Stimulated activated naive CD4-positive, alpha-beta T cell treated with Interleukin-2 at 50 U/mL for 16 hours (primary cell): ENCODE measurements around the gene RNASE9.
"Not testable (repeated sequence)": the region's sequence is repeated elsewhere in the genome, so short reads cannot be mapped to it uniquely, and the experiment has no call there.

Experiments used
- DNase-seq: peaks from one replicate; lab custom pipeline; 2025; lab: John Stamatoyannopoulos, UW

The RNASE9 gene

GRCh38 chr14:20515846-20516245 lies 45.0 kb downstream of the RNASE9 start:
- no peak for DNase-seq

DNA sequence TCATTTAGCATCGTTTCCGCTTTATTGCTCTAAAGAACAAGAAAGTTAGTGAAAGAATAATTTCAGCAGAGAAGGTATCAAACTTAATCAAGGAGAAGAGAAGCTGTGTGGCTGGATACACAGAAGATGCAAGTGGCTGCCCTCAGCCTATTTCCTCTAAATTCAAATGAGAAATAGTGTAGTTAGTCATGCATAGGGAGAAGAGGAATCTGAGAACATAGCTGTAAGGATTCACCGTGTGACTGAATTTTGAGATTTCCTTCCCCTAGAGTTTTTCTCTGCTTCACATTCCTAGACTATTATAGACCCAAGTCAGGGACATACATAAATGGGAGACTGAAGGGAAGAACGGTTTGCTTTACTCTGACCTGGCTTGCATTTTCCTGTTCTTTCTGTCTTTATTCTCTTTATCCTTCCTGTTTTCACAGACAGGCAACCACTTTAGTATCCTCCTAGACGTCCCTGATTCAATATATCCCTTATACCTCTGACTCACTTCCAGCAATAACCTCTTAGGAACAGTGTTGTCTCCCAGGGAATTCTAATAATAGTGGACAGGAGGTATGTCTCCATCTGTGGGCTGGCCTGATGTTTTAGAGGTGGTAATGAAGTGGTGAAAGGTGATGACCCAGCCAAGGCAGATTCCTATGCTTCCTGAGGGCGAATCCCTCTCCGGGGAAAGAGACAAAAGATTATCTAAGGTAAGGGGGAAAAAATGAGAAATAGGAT lies 48.5 kb downstream of the RNASE9 start:
- DNase-seq = no peak

GRCh38 chr14:20508367-20508766 lies 52.5 kb downstream of the RNASE9 start:
- DNase-seq = no peak

DNA sequence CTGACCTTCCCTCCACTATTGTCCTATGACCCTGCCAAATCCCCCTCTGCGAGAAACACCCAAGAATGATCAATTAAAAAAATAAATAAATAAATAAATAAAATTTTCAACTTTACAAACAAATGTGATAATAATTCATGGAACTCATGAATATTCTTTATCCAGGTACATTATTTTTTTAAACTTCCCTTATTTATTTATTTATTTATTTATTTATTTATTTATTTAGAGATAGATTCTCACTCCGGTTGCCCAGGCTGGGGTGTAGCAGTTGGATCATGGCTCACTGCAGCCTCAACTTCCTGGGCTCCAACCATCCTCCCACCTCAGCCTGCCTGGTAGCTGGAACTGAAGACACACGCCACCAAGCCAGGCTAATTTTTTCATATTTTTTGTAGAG lies 53.3 kb downstream of the RNASE9 start:
- not testable (repeated sequence) for DNase-seq

- DNase-seq = not testable (repeated sequence)
Observed at GRCh38 chr14:20506752-20507151, 54.1 kb downstream of the RNASE9 start.

DNA sequence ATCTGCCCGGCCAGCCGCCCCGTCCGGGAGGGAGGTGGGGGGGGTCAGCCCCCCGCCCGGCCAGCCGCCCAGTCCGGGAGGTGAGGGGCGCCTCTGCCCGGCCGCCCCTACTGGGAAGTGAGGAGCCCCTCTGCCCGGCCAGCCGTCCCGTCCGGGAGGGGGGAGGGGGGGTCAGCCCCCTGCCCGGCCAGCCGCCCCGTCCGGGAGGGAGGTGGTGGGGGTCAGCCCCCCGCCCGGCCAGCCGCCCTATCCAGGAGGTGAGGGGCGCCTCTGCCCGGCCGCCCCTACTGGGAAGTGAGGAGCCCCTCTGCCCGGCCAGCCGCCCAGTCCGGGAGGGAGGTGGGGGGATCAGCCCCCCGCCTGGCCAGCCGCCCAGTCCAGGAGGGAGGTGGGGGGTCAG lies 54.6 kb downstream of the RNASE9 start:
- not testable (repeated sequence) for DNase-seq
